ENCODE results near the gene SRBD1.

The SRBD1 gene

DNA sequence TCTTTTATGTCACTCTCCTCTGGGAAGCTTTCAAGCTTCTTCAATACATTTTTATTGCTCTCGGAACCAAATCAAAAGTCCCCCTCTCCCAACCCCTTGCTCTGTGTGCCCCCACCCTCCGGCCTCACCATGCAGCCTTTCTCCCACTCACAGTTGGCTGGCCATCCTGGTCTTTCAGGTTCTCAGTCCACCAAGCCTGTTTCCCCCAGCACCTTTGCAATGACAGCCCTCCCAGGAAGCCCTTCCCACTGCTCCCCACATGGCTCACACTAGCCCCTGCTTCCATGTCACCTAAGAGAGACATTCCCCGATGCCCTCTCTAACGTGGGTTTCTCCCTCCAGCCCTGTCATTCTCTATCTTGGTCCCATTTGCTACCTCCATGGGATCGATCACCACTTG lies 266.6 kb downstream of the SRBD1 start:
- no peak overlapping the region for H3K4me3 ChIP-seq (replicated peaks; ENCODE audit: low read depth, low read length)
- DNase-seq (ENCODE audit: extremely low read depth, low read depth): no peak
- TF ChIP-seq, protein P1, sequence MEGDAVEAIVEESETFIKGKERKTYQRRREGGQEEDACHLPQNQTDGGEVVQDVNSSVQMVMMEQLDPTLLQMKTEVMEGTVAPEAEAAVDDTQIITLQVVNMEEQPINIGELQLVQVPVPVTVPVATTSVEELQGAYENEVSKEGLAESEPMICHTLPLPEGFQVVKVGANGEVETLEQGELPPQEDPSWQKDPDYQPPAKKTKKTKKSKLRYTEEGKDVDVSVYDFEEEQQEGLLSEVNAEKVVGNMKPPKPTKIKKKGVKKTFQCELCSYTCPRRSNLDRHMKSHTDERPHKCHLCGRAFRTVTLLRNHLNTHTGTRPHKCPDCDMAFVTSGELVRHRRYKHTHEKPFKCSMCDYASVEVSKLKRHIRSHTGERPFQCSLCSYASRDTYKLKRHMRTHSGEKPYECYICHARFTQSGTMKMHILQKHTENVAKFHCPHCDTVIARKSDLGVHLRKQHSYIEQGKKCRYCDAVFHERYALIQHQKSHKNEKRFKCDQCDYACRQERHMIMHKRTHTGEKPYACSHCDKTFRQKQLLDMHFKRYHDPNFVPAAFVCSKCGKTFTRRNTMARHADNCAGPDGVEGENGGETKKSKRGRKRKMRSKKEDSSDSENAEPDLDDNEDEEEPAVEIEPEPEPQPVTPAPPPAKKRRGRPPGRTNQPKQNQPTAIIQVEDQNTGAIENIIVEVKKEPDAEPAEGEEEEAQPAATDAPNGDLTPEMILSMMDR (IDR thresholded peaks at IDR 0.05; ENCODE audit: low read depth, low read length, missing control alignments): no peak

DNA sequence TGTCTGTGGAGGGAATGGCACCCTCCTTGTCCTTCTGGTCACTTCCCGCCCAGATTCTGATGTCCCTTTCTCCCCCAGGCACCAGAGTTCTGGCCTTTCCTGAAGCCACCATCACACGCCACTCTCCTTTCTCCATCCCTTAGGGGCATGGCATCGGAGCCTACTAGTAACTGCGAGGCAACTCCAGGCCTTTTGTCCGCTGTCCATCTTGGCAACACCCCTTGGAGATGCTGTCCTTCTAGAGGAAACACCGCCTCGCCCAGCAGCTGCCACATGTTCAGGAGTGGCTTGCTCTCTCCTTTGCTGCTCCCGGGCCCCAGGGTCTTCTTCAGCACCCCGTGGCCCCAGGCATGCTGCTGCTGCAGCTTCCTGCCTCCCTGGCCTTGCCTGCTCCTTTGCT lies 267.0 kb downstream of the SRBD1 start:
- no peak for DNase-seq (ENCODE audit: extremely low read depth, low read depth)
- H3K4me3 ChIP-seq (replicated peaks; ENCODE audit: low read depth, low read length): no peak overlapping the region
- TF ChIP-seq, protein P1 (IDR thresholded peaks at IDR 0.05; ENCODE audit: low read depth, low read length, missing control alignments): no peak

DNA sequence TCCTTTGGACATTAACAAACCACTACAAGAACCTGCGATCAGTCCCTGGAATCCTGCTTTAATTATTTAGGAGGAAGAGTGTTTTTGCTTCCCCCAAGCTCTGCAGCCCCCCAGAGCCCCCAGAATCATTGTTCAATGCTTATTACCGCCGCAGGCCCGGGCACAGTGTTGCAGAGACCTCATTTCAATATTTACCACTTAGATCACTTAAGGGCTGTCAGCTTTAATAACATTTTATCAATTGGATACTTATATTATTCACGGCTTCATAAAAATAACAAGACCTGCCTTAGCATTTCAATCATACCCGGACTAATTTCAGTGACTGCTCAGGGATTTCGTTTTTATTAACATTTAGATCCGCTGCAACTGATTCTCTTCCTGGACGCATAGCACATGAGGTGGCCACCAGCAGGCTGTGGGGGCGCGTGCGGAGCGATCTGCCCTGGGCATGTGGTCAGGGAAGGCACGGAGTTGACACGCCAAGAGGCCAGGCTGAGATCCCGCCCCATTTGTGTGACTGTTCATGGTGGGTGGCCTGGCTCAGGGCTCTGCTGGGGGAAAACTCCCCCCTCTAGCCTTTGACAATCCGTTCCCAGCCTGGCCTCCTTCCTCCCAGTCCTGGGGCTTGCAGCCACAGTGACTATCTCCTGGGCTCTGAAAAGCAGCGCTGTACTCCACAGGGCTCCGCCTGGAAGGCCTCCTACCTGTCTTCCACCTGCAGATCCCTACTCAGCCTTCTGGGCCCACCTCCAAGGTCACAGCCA lies 267.6 kb downstream of the SRBD1 start:
- TF ChIP-seq, protein P1 (IDR thresholded peaks at IDR 0.05; ENCODE audit: low read depth, low read length, missing control alignments): no peak
- no peak overlapping the region for H3K4me3 ChIP-seq (replicated peaks; ENCODE audit: low read depth, low read length)
- no peak for DNase-seq (ENCODE audit: extremely low read depth, low read depth)

DNA sequence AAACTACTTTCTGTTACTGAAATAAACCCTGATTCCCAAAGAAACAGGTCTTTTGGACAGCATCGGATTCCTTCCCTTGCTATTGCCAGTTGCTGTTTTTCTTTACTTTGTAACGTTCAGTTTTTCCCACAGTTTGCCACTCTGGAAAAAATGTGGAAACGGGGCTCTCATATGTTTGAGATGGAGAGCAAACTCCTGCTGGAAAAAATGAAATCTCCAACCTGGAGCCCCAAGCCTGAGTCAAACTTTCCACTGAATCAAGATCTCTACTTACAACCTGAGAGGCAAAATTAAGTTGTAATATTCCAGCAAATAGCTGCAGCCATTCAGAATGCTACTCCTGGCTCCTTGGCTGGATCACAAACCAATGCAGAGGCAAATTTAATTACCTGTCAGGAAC lies 270.7 kb downstream of the SRBD1 start:
- DNase-seq (ENCODE audit: extremely low read depth, low read depth): no peak
- no peak overlapping the region for H3K4me3 ChIP-seq (replicated peaks; ENCODE audit: low read depth, low read length)
- TF ChIP-seq, protein P1 (IDR thresholded peaks at IDR 0.05; ENCODE audit: low read depth, low read length, missing control alignments): no peak

DNA sequence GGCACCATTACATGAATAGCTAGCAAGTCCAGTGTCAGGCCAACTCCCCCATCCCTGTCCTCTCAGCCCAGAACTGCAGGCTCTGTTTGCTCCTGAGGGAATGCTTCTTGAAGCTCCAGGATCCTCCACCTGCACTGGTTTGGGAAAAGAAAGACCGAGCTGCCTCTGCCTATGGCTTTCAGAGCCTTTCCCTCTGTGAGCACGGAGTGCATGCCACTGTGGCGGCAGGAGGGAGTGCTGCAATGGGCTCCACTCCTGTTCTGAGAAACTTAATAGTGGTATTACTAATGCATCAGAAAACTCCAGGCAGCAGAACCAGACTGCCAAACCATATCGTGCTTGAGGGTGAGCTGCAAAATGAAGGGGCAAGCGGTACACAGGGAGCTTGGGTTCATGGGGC lies 271.8 kb downstream of the SRBD1 start:
- DNase-seq (ENCODE audit: extremely low read depth, low read depth): no peak
- no peak overlapping the region for H3K4me3 ChIP-seq (replicated peaks; ENCODE audit: low read depth, low read length)
- TF ChIP-seq, protein P1 (IDR thresholded peaks at IDR 0.05; ENCODE audit: low read depth, low read length, missing control alignments): no peak

All from HFF-Myc (cell line).